ENCODE measurements around the gene KRT72. TPM values are rescaled to one million over a fixed set of nuclear protein-coding genes. Genes with fewer than 3 reads are reported as not detected.

KRT72 gene
- total RNA-seq, 1 experiment from 2014 or later = not detected

GRCh38 chr12:52546126-52546525 is 55.1 kb downstream of the KRT72 start:
- Histone ChIP-seq H3K27me3 (ENCODE audit: insufficient read depth, low read length) (no peaks in the 10 kb centered on the region), H3K18ac (ENCODE audit: insufficient read length, low read depth, low read length) (no peak overlapping the region), H2BK120ac (ENCODE audit: low read depth, low read length, poor library complexity, severe bottlenecking) (no peak overlapping the region), H3K14ac (ENCODE audit: insufficient read depth, low read length) (no peak overlapping the region), H4K91ac (ENCODE audit: insufficient read length, low read depth, low read length) (no peak overlapping the region), H3T11ph (ENCODE audit: low read length) (no peak overlapping the region), H3K23ac (ENCODE audit: insufficient read length, low read depth, low read length) (no peak overlapping the region), H2AFZ (ENCODE audit: low read length) (no peak overlapping the region), H2AK5ac (ENCODE audit: insufficient read length, low read length) (no peak overlapping the region), H3K4me1 (ENCODE audit: insufficient read depth, low read length) (no peaks in the 10 kb centered on the region), H3K23me2 (ENCODE audit: insufficient read length, low read depth, low read length, poor library complexity, severe bottlenecking) (no peaks in the 10 kb centered on the region), H4K8ac (replicated peaks; ENCODE audit: insufficient read length, low read depth, low read length) (no peak overlapping the region), H3K27ac (ENCODE audit: insufficient read length, low read depth, low read length) (no peak overlapping the region), H2BK12ac (ENCODE audit: insufficient read length, low read depth, low read length) (no peak overlapping the region), H3K4me2 (ENCODE audit: insufficient read depth, insufficient read length, low read length) (no peak overlapping the region), H2BK5ac (ENCODE audit: insufficient read length, low read length) (no peak overlapping the region), H4K20me1 (ENCODE audit: control insufficient read depth, insufficient read depth, insufficient read length) (no peaks in the 10 kb centered on the region), H3K79me1 (ENCODE audit: insufficient read depth, low read depth, low read length, poor library complexity, severe bottlenecking) (no peaks in the 10 kb centered on the region), H2BK20ac (ENCODE audit: low read depth, low read length, poor library complexity, severe bottlenecking) (no peak overlapping the region), H4K5ac (ENCODE audit: insufficient read length, low read depth, low read length) (no peak overlapping the region), H3K56ac (ENCODE audit: insufficient read length, low read depth, low read length) (no peak overlapping the region), H3K9me3 (ENCODE audit: control insufficient read depth, low read depth, low read length) (no peaks in the 10 kb centered on the region), H2BK15ac (ENCODE audit: low read depth, low read length) (no peak overlapping the region), H3K4ac (ENCODE audit: low read depth, low read length) (no peak overlapping the region), H3K79me2 (ENCODE audit: insufficient read depth, low read length) (no peaks in the 10 kb centered on the region), H3K9ac (ENCODE audit: extremely low read depth, insufficient read length, low read length) (no peak overlapping the region)
- H3K4me1 Mint-ChIP-seq = no peaks in the 10 kb centered on the region
- peaks cover 12% of the 10 kb centered on the region for H3K27me3 Mint-ChIP-seq (ENCODE audit: low read depth)
- DNase-seq = peak; percentile 63
- H3K36me3 Mint-ChIP-seq (ENCODE audit: insufficient read depth in 1 of 3, low read depth in 3 of 3) = no peaks in the 10 kb centered on the region
- WGBS (ENCODE audit: extremely low coverage, insufficient read length, low lambda C conversion rate) = no CpG with 5 or more reads among the region's 15 CpGs
- no peak overlapping the region for H3K4me3 Mint-ChIP-seq
- peak; percentile 40 for TF ChIP-seq CTCF (conservative IDR thresholded peaks at IDR 0.05)
- H3K9me3 Mint-ChIP-seq = no peaks in the 10 kb centered on the region
- H3K27ac Mint-ChIP-seq = no peak overlapping the region

All from H9 (cell line).